Esophagus muscularis mucosa (tissue), 4 donors: ENCODE data around the gene CEPT1. TPM values are rescaled to one million over a fixed set of nuclear protein-coding genes. Genes with fewer than 3 reads are reported as not detected.

Experiments
- DNase-seq: peaks from one replicate; pipeline ENCODE4 v3.0.0-alpha.2; 2017; ENCODE audit errors: extremely low spot score
- H3K27ac ChIP-seq, 4 donors: fragments of 200-600 bp; sonication (generic); replicated peaks in 1 of 4; 1 replicate in 3 of 4; 2 replicates in 1 of 4; pipeline ENCODE4 v1.5.1; 2016 to 2019; ENCODE audit warnings: mild to moderate bottlenecking in 1 of 4
- H3K27me3 ChIP-seq, 4 donors: fragments of 200-600 bp; sonication (generic); one replicate each; pipeline versions ENCODE4 v1.5.1 to v1.6.0; 2016 to 2019
- H3K36me3 ChIP-seq, 4 donors: fragments of 200-600 bp; sonication (generic); one replicate each; pipeline ENCODE4 v1.5.1; 2016 to 2019
- H3K4me1 ChIP-seq, 4 donors: fragments of 200-600 bp; sonication (generic); one replicate each; pipeline ENCODE4 v1.5.1; 2016 to 2019
- H3K4me3 ChIP-seq, 4 donors: fragments of 200-600 bp; sonication (generic); 1 replicate in 2 of 4; 2 replicates in 2 of 4; pipeline ENCODE4 v1.5.1; 2016 to 2019; ENCODE audit warnings: mild to moderate bottlenecking in 4 of 4, moderate library complexity in 1 of 4
- H3K9me3 ChIP-seq, 4 donors: fragments of 200-600 bp; sonication (generic); 1 replicate in 3 of 4; 2 replicates in 1 of 4; pipeline ENCODE4 v1.5.1; 2016 to 2019
- EP300 ChIP-seq: sonication (generic); formaldehyde crosslinking; IDR thresholded peaks from one replicate; pipeline ENCODE4 v1.6.1; 2017; ENCODE audit warnings: antibody characterized with exemption
- POLR2A ChIP-seq: fragments of 450-650 bp; IDR thresholded peaks from one replicate; pipeline ENCODE4 v1.6.1; 2017; ENCODE audit warnings: antibody characterized with exemption, moderate library complexity, mild to moderate bottlenecking, low read depth
- POLR2AphosphoS5 ChIP-seq, 2 donors: sonication (generic); formaldehyde crosslinking; IDR thresholded peaks; one replicate each; pipeline ENCODE4 v1.6.1; 2017; ENCODE audit warnings: antibody characterized with exemption in 2 of 2
- WGBS: methylation state at CpG from one replicate; pipeline ENCODE4 v1.1.5; 2018; 5-methylcytosine and 5-hydroxymethylcytosine counted together
- intact Hi-C: fragments of 100-400 bp; cut with DNase I; formaldehyde crosslinking; loops from one replicate; pipeline ENCODE4 v1.15.1; 2023
- total RNA-seq, 4 donors: library from RNA; depleted of rRNA; stranded (reverse); fragments of >200 nt; gene quantifications; one replicate each; pipeline versions ENCODE4 v1.1.0 to v1.2.1, GENCODE V29; 2016
- TF ChIP-seq, protein P1 (sequence below), 3 experiments: fragments of 200-600 bp in 2 of 3; fragments of 450-650 bp in 1 of 3; sonication (generic) in 2 of 3; IDR thresholded peaks; one replicate each; pipeline ENCODE4 v1.5.1; 2017 to 2019; ENCODE audit warnings: antibody characterized with exemption in 3 of 3, mild to moderate bottlenecking in 2 of 3, moderate library complexity in 1 of 3

The CEPT1 gene
- total RNA-seq, 4 donors from 2014 or later, result 20.2 to 27.0 (median 23.7) TPM

DNA sequence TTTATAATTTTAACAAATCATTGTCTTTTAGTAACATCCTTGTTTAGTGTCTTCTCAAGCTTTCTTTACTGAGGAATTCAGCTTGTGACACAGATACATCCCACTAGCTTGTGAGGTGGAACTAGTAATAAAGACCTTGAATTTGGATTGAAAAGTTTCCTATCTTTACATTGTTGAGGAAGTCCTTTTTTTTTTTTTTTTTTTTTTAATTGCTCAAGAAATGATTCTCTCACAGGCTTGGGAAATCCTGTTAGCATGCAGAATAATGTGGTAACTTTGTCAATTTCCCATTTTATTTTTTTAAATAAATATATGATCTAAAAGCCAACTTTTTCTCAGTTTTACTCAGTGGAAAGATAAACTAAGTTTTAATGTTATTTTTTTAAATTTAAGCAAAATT, 44.6 kb downstream of the CEPT1 start:
- Histone ChIP-seq H3K4me1 (no peaks in the 10 kb centered on the region), H3K27me3 (no peaks in the 10 kb centered on the region), H3K36me3 (peaks cover 22 to 82% (median 54%) of the 10 kb centered on the region in 4 donors), H3K4me3 (no peak overlapping the region), H3K9me3 (no peaks in the 10 kb centered on the region), H3K27ac (no peak overlapping the region)
- intact Hi-C loops, result no loop called here
- no peak for TF ChIP-seq POLR2AphosphoS5 (IDR thresholded peaks at IDR 0.05)
- TF ChIP-seq EP300, result no peak
- TF ChIP-seq, protein P1, sequence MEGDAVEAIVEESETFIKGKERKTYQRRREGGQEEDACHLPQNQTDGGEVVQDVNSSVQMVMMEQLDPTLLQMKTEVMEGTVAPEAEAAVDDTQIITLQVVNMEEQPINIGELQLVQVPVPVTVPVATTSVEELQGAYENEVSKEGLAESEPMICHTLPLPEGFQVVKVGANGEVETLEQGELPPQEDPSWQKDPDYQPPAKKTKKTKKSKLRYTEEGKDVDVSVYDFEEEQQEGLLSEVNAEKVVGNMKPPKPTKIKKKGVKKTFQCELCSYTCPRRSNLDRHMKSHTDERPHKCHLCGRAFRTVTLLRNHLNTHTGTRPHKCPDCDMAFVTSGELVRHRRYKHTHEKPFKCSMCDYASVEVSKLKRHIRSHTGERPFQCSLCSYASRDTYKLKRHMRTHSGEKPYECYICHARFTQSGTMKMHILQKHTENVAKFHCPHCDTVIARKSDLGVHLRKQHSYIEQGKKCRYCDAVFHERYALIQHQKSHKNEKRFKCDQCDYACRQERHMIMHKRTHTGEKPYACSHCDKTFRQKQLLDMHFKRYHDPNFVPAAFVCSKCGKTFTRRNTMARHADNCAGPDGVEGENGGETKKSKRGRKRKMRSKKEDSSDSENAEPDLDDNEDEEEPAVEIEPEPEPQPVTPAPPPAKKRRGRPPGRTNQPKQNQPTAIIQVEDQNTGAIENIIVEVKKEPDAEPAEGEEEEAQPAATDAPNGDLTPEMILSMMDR (IDR thresholded peaks at IDR 0.05), result no peak
- no peak for TF ChIP-seq POLR2A
- no peak for DNase-seq

DNA sequence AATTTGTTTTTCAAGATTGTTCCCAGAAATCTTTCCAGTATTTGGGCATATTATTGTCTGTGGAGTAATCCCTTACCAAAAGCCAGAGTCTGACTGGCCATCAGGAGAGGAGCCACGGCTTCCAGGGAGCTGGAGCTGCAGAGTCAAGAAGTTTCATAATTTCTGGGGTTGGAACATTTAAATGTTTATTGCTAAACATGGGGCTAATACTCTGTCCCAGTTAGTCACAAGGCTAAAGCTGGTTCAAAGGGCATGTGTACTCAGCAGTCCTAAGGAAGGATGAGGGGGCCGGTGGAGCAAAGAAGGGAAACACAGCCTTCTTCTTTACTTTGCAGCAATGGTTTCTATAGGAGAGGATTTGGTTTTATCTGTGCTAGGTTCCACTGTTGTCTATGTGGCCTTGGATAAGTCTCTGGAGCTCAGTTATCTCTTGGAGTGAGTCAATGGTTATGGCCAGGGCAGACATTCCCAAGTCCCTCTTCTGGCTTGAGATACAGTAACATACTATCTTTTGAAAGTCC, 51.0 kb downstream of the CEPT1 start:
- H3K36me3 ChIP-seq, result peaks cover 0 to 35% (median 25%) of the 10 kb centered on the region in 4 donors
- 64% methylated on average over 2 of the region's 2 CpGs for WGBS
- no peak for TF ChIP-seq EP300
- no peak for TF ChIP-seq POLR2A
- no peak for TF ChIP-seq POLR2AphosphoS5 (IDR thresholded peaks at IDR 0.05)
- H3K4me3 ChIP-seq, result no peak overlapping the region
- intact Hi-C loops, result no loop called here
- H3K4me1 ChIP-seq, result peaks cover 0 to 34% (median 25%) of the 10 kb centered on the region in 4 donors
- no peaks in the 10 kb centered on the region for H3K27me3 ChIP-seq
- no peak for DNase-seq
- H3K9me3 ChIP-seq, result no peaks in the 10 kb centered on the region
- peak overlapping the region in 3 of 4 donors; percentile 5 to 43 (median 12) for H3K27ac ChIP-seq

DNA sequence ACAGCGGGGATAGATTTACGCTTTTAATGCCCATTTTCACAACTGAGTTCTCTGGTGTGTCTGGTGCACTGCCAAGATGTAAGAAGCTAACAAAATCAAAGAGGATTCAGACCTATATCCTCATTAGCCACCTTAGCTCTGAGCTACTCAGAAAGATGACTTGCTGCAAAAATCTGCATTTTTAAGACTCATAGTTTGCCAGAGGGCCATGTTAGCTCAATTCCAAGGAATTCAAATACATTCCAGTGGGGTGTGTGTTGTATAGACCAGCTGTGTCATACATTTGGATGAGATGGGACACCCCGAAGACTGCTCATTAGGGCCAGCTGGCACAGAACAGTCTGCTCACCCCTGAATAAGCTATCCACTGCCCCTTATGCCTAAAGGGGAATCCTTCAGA, 51.5 kb downstream of the CEPT1 start:
- Histone ChIP-seq H3K36me3 (peaks cover 0 to 30% (median 20%) of the 10 kb centered on the region in 4 donors), H3K9me3 (no peaks in the 10 kb centered on the region), H3K27me3 (no peaks in the 10 kb centered on the region), H3K4me1 (peaks cover 0 to 34% (median 25%) of the 10 kb centered on the region in 4 donors), H3K27ac (peak overlapping the region in 3 of 4 donors; percentile 5 to 43 (median 12)), H3K4me3 (no peak overlapping the region)
- TF ChIP-seq POLR2AphosphoS5 (IDR thresholded peaks at IDR 0.05) (no peak), POLR2A (no peak), EP300 (no peak)
- TF ChIP-seq, protein P1 (IDR thresholded peaks at IDR 0.05), result no peak
- no peak for DNase-seq
- WGBS, result 65% methylated on average over 3 of the region's 3 CpGs
- intact Hi-C loops, result no loop called here

DNA sequence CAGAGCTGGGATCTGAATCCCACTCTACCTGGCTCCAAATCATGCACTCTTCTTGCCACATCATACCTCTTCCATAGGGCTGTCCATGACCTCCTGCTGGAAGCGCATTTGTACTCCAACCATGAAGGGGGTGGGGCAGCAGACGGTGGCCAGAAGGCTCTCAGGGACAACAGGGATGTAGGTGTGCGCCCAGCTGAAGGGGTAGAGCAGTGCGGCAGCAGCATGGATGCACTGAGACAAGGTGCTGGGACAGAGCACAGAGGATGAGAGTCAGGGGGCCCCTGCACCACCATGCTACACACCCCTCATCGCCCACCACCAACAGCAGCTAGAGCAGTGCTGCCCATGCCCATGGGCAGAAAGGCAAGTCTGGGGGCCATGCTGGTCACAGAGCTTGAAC, 52.1 kb downstream of the CEPT1 start:
- peaks cover 0 to 24% (median 14%) of the 10 kb centered on the region in 4 donors for H3K36me3 ChIP-seq
- no peak for DNase-seq
- no peaks in the 10 kb centered on the region for H3K27me3 ChIP-seq
- H3K9me3 ChIP-seq, result no peaks in the 10 kb centered on the region
- peaks cover 0 to 34% (median 25%) of the 10 kb centered on the region in 4 donors for H3K4me1 ChIP-seq
- peak overlapping the region in 2 of 4 donors; percentile 23 to 37 for H3K27ac ChIP-seq
- intact Hi-C loops, result no loop called here
- TF ChIP-seq, protein P1 (IDR thresholded peaks at IDR 0.05), result no peak
- TF ChIP-seq POLR2A, result no peak
- TF ChIP-seq EP300, result no peak
- TF ChIP-seq POLR2AphosphoS5 (IDR thresholded peaks at IDR 0.05), result no peak
- H3K4me3 ChIP-seq, result no peak overlapping the region
- WGBS, result 88% methylated on average over 1 of the region's 5 CpGs

DNA sequence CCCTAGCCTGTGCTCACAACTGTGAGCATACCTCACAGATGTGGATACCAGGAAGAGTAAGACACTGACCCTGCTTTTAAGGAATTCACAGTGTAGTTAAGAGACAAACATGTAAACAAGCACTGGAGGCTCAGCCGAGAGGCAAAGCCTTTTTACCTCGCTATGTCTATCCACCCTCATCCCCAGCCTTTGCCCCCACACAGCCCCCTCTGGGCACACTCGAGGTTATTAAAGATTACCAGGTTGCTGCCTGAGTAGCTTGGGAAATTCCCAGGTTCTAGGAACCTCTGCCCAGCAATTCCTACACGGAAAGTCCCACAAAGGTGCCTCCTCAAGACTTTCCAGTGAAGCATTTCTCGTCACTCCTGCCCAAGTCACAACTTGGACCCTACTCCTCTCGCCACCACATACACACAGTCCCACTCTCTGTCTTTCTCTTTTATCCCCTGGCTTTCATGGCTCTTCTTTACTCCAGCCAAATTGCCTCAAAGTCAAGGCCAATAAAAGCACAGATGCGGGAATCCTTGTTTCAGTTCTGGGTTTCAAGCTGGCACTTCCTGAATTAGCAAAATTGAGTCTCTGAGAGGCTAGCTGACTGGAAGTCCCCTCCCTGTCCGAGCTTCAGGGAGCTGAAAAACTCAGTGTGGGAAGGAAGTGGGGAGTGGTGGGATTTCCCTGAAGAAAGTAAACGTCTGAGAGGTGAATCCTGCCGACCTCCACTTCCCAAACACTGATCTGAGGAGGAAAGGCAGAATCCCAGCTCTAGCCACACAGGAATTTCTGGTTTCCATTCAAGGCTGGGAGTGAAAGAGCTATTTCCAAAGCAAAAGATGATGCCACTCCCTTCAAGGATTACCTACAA, 52.9 kb downstream of the CEPT1 start:
- no peak overlapping the region for H3K4me3 ChIP-seq
- peak overlapping the region; percentile 9 to 37 (median 26) for H3K27ac ChIP-seq
- no peak for DNase-seq
- 52% methylated on average over 10 of the region's 10 CpGs for WGBS
- peaks cover 0 to 16% (median 6%) of the 10 kb centered on the region in 4 donors for H3K36me3 ChIP-seq
- H3K27me3 ChIP-seq, result no peaks in the 10 kb centered on the region
- H3K4me1 ChIP-seq, result peaks cover 0 to 34% (median 25%) of the 10 kb centered on the region in 4 donors
- TF ChIP-seq POLR2A (no peak), POLR2AphosphoS5 (IDR thresholded peaks at IDR 0.05) (no peak), EP300 (no peak)
- TF ChIP-seq, protein P1 (IDR thresholded peaks at IDR 0.05), result no peak
- intact Hi-C loops, result no loop called here
- H3K9me3 ChIP-seq, result no peaks in the 10 kb centered on the region
